ENCODE results near the gene TNP2.
A peak's percentile ranks its signal among the peaks of the same experiment; 100 is the strongest.

DNA sequence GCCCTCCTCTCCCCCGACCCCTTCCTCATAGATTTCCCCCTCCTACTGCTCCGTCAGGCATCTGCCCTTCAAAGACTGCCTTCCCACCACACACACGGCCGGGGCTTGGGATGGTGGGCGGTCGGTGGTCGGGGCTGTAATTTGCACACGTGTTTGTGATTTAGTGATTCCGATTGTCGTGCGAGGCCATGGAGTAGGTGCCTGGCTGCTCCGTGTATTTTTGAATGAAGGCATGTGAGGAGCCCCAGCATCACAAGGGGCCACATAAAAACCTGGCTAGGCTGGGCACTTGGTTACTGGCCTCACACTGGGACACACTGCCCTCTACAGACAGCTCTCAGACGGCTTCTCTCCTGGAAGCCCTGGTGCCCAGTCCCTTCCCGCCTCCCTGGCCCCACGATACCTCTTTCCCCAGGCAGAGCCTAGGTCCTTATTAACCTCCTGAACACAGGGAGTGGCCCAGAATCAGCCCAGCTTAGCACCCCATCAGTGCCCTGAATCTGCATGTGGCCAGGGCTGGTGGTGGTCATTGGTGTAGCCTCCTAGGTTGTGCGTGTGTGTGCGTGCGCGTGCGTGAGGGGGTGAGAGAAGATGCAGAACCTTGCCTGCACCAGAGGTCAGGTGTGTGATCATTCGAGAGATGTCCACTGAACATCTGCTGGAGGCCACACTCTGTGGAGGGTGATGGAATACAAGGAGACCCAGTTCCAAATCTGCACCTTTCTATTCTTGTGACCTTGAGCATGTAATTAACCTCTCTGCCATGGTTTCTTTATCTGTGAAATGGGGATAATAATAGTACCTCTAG is 11.8 kb downstream of the TNP2 start:
- TF ChIP-seq, protein P1, sequence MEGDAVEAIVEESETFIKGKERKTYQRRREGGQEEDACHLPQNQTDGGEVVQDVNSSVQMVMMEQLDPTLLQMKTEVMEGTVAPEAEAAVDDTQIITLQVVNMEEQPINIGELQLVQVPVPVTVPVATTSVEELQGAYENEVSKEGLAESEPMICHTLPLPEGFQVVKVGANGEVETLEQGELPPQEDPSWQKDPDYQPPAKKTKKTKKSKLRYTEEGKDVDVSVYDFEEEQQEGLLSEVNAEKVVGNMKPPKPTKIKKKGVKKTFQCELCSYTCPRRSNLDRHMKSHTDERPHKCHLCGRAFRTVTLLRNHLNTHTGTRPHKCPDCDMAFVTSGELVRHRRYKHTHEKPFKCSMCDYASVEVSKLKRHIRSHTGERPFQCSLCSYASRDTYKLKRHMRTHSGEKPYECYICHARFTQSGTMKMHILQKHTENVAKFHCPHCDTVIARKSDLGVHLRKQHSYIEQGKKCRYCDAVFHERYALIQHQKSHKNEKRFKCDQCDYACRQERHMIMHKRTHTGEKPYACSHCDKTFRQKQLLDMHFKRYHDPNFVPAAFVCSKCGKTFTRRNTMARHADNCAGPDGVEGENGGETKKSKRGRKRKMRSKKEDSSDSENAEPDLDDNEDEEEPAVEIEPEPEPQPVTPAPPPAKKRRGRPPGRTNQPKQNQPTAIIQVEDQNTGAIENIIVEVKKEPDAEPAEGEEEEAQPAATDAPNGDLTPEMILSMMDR (IDR thresholded peaks at IDR 0.05; ENCODE audit: low read depth, low read length, poor library complexity, severe bottlenecking): peak; percentile 79
- no peak for TF ChIP-seq EZH2phosphoT487 (IDR thresholded peaks at IDR 0.05; ENCODE audit: borderline replicate concordance, low read length)
